ENCODE data around the gene SLITRK1. TPM values are rescaled to one million over a fixed set of nuclear protein-coding genes. Genes with fewer than 3 reads are reported as not detected.

The SLITRK1 gene
- total RNA-seq, 1 experiment from 2014 or later: not detected

DNA sequence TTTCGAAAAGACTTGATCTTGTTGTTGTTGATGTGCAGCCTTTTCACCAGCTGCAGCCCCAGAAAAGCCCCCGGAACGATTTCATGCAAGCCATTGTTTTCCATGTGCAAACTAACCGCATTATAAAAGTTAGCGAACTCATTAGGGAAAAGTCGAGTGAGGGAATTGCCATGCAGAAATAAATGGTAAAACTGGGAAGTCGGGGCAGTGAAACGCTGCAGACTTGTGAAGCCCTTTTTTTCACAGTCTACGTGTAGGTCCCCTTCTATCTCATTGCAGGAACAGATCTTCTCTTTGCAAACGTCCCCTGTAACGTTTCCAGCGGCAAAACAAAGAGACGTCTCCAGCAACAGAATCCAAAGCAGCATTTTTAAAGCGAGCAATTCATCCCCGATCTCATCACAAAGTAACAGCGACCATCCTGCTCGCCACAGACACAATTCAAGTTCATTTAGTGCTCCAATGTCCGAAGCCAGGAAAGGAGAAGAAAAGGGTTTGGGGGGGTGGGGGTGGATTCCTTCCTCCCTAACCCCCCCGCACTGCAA is 1.1 kb downstream of the SLITRK1 start:
- no peak for DNase-seq (ENCODE audit: unreplicated experiment)
- Mint-ChIP-seq H3K36me3 (ENCODE audit: insufficient read depth, unreplicated experiment) (peaks cover 5% of the 10 kb centered on the region), H3K27me3 (ENCODE audit: insufficient read depth, unreplicated experiment) (no peaks in the 10 kb centered on the region), H3K27ac (ENCODE audit: low read depth, unreplicated experiment) (no peak overlapping the region), H3K9me3 (ENCODE audit: unreplicated experiment) (peaks cover 6% of the 10 kb centered on the region), H3K4me1 (ENCODE audit: insufficient read depth, unreplicated experiment) (no peaks in the 10 kb centered on the region), H3K4me3 (ENCODE audit: unreplicated experiment) (peak overlapping the region; percentile 65)
- TF ChIP-seq, protein P1, sequence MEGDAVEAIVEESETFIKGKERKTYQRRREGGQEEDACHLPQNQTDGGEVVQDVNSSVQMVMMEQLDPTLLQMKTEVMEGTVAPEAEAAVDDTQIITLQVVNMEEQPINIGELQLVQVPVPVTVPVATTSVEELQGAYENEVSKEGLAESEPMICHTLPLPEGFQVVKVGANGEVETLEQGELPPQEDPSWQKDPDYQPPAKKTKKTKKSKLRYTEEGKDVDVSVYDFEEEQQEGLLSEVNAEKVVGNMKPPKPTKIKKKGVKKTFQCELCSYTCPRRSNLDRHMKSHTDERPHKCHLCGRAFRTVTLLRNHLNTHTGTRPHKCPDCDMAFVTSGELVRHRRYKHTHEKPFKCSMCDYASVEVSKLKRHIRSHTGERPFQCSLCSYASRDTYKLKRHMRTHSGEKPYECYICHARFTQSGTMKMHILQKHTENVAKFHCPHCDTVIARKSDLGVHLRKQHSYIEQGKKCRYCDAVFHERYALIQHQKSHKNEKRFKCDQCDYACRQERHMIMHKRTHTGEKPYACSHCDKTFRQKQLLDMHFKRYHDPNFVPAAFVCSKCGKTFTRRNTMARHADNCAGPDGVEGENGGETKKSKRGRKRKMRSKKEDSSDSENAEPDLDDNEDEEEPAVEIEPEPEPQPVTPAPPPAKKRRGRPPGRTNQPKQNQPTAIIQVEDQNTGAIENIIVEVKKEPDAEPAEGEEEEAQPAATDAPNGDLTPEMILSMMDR (IDR thresholded peaks at IDR 0.05; ENCODE audit: unreplicated experiment): no peak
- ChIA-PET POLR2A (no interaction called here), CTCF (no interaction called here)
- no TSS peak for BruUV-seq (replicated peaks)
- intact Hi-C loops (cut with micrococcal nuclease): no loop called here

DNA sequence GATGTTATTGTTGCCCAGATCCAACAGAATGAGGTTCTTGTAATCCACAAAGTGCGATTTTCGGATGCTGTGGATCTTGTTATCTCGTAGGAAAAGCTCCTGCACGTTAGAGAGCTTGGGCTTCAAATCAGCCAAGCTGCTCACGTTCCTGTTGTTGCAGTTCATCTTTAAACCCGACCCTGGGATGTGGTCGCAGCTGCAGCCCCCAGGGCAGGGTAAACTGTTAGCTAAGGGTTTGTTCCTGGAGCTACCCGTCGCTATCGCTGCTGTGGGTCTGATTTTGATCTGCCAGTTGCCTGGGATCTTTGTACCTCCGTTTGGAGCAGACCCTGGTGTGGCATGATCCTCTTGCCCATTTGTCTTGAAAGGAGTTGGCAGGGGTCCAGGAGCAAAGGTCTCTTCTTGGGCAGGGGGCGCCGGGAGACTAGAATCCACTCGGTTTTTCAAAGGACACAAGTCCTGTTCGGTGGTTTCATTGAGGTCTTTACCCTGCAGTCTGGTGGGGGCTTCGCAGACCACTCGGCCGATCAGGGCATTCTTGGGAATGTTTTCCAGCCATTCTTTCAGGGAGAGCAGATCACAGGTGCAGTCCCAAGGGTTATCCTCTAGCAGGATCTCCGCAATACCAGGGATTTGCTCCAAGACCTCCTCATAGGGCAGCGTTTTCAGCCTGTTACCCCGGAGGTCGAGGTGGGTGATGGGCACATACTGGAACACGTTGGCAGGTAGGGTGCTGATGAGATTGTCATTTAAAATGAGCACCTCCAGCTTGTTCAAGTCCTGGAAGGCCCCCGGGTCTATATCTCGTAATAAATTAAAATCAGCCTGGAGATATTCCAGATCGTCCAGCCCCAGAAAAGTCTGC is 1.8 kb downstream of the SLITRK1 start:
- TF ChIP-seq, protein P1 (IDR thresholded peaks at IDR 0.05; ENCODE audit: unreplicated experiment): no peak
- ChIA-PET CTCF (interaction anchor here (0.5 to 0.6 kb wide), 2 partner anchors 12 to 250 kb away, joined by 3 read pairs; no protein-coding TSS in a partner anchor), POLR2A (no interaction called here)
- peak overlapping the region; percentile 65 for H3K4me3 Mint-ChIP-seq (ENCODE audit: unreplicated experiment)
- BruUV-seq (replicated peaks): no TSS peak
- no peak overlapping the region for H3K27ac Mint-ChIP-seq (ENCODE audit: low read depth, unreplicated experiment)
- no peak for DNase-seq (ENCODE audit: unreplicated experiment)
- peaks cover 6% of the 10 kb centered on the region for H3K9me3 Mint-ChIP-seq (ENCODE audit: unreplicated experiment)
- intact Hi-C loops (cut with micrococcal nuclease): no loop called here
- no peaks in the 10 kb centered on the region for H3K27me3 Mint-ChIP-seq (ENCODE audit: insufficient read depth, unreplicated experiment)
- H3K36me3 Mint-ChIP-seq (ENCODE audit: insufficient read depth, unreplicated experiment): peaks cover 5% of the 10 kb centered on the region
- no peaks in the 10 kb centered on the region for H3K4me1 Mint-ChIP-seq (ENCODE audit: insufficient read depth, unreplicated experiment)

DNA sequence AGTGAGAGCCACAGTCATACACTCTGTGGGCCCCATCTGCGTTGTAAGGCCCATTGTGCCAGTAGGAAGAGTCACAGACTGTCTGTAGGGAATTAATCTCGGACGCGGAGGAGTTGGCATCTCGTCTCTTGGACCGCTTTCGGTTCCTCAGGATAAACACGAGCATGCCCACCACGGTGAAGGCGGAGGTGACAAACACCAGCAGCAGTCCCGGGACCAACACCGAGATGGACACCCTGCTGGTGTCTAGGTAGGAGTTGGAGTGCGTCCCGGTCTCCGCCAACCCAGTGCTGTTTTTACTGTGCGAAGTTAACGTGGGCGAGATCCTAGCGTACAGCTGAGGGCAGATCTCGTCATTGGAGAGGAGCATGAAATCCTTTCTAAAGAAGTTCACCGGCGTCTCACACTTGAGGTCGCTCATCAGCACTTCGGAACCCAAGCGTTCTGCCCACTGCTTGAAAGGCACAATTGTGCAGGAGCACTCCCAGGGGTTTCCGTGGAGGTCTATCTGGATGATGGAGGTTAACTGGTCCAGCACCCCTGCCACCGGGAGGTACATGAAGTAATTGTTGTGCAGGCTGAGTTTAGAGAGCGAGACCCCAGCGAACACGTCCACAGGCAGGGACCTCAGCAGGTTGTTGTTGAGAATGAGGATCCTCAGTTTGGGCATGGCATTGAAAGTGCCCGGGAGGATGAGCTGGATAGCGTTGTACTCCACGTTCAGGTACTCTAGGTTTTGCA is 2.7 kb downstream of the SLITRK1 start:
- peaks cover 6% of the 10 kb centered on the region for H3K9me3 Mint-ChIP-seq (ENCODE audit: unreplicated experiment)
- H3K27ac Mint-ChIP-seq (ENCODE audit: low read depth, unreplicated experiment): no peak overlapping the region
- CTCF ChIA-PET: interaction anchor here (0.5 to 0.6 kb wide), 2 partner anchors 13 to 251 kb away, joined by 3 read pairs; no protein-coding TSS in a partner anchor
- H3K4me1 Mint-ChIP-seq (ENCODE audit: insufficient read depth, unreplicated experiment): no peaks in the 10 kb centered on the region
- POLR2A ChIA-PET: no interaction called here
- H3K4me3 Mint-ChIP-seq (ENCODE audit: unreplicated experiment): no peak overlapping the region
- intact Hi-C loops (cut with micrococcal nuclease): no loop called here
- H3K36me3 Mint-ChIP-seq (ENCODE audit: insufficient read depth, unreplicated experiment): peaks cover 5% of the 10 kb centered on the region
- TF ChIP-seq, protein P1 (IDR thresholded peaks at IDR 0.05; ENCODE audit: unreplicated experiment): no peak
- no TSS peak for BruUV-seq (replicated peaks)
- DNase-seq (ENCODE audit: unreplicated experiment): no peak
- no peaks in the 10 kb centered on the region for H3K27me3 Mint-ChIP-seq (ENCODE audit: insufficient read depth, unreplicated experiment)

Measured in MCF 10A (cell line).